ENCODE data around the gene NR2C2. TPM values are rescaled to one million over a fixed set of nuclear protein-coding genes. Genes with fewer than 3 reads are reported as not detected.

The NR2C2 gene
- total RNA-seq, 1 donor from 2014 or later, result 15.0 TPM

- H3K36me3 ChIP-seq (ENCODE audit: control insufficient read depth, insufficient read depth, low read length), result peaks cover 22% of the 10 kb centered on the region
- no peaks in the 10 kb centered on the region for H3K27me3 ChIP-seq (ENCODE audit: control insufficient read depth, insufficient read depth, low read length)
- H3K4me3 ChIP-seq (ENCODE audit: low read depth, low read length), result no peak overlapping the region
- DNase-seq (ENCODE audit: low read depth) (no peak), FAIRE-seq (no peak)
- no peak for TF ChIP-seq CTCF (IDR thresholded peaks at IDR 0.05; ENCODE audit: insufficient read depth, low read length, severe bottlenecking)
These were observed 127.1 kb downstream of the NR2C2 start for GRCh38 chr3:15074500-15074899.

GRCh38 chr3:15079091-15079490, 131.7 kb downstream of the NR2C2 start:
- no peak for TF ChIP-seq CTCF (IDR thresholded peaks at IDR 0.05; ENCODE audit: insufficient read depth, low read length, severe bottlenecking)
- H3K36me3 ChIP-seq (ENCODE audit: control insufficient read depth, insufficient read depth, low read length), result peaks cover 27% of the 10 kb centered on the region
- H3K4me3 ChIP-seq (ENCODE audit: low read depth, low read length), result no peak overlapping the region
- DNase-seq (ENCODE audit: low read depth) (no peak), FAIRE-seq (no peak)
- no peaks in the 10 kb centered on the region for H3K27me3 ChIP-seq (ENCODE audit: control insufficient read depth, insufficient read depth, low read length)

DNA sequence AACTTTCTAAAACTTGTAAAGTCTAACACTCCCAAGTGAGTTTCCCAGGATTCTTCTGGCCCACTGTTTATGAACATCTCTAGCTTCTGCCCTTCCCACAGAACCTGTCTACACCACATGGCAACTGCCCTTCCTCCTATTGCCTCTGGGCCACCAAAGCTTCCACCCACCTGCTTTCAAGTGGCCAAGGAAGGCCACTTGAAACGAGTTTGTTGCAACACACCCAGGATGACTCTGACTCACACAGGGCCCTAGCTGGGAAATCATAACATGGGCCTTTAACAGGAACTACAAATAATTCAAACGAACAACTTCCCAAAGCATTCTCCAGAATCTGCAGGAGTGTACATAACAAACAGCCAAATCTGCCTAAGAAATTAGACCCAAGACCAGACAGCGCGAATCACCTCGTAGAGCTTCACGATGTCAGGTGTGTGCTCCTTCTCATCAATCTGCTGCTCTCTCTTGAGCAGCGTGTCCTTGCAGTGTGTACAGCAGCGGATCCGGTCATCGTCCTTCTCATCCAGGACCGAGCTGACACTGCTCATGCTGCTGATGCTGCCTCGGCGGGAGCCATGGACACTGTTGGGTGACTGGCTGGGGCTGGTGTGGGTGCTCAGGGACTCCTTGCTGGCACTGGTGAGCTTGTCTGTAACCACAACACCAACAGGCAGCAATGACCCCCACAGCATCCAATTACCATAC, 134.7 kb downstream of the NR2C2 start:
- no peak for FAIRE-seq
- no peaks in the 10 kb centered on the region for H3K27me3 ChIP-seq (ENCODE audit: control insufficient read depth, insufficient read depth, low read length)
- H3K36me3 ChIP-seq (ENCODE audit: control insufficient read depth, insufficient read depth, low read length), result peaks cover 20% of the 10 kb centered on the region
- no peak overlapping the region for H3K4me3 ChIP-seq (ENCODE audit: low read depth, low read length)
- peak; percentile 61 for DNase-seq (ENCODE audit: low read depth)
- TF ChIP-seq CTCF (IDR thresholded peaks at IDR 0.05; ENCODE audit: insufficient read depth, low read length, severe bottlenecking), result no peak

DNA sequence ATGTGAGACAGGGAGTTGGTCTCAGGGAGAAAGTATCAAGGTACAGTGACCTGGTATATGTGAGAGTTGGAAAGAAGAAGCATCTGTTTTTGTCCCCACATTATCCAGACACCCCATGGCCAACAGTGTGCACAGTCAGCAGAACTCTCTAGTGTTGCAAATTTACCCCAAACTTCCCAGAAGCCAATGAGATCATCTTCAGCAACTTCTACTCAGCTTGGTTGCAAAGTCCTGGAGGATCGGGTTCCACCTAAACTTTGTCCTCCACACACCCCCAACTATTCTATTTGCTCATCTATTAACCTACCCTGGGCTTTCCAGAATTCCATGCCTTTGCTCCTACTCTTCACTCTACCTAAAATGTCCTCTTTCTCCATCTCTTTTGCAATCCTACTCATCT, 135.9 kb downstream of the NR2C2 start:
- no peak for TF ChIP-seq CTCF (IDR thresholded peaks at IDR 0.05; ENCODE audit: insufficient read depth, low read length, severe bottlenecking)
- FAIRE-seq (no peak), DNase-seq (ENCODE audit: low read depth) (no peak)
- Histone ChIP-seq H3K27me3 (ENCODE audit: control insufficient read depth, insufficient read depth, low read length) (no peaks in the 10 kb centered on the region), H3K4me3 (ENCODE audit: low read depth, low read length) (no peak overlapping the region), H3K36me3 (ENCODE audit: control insufficient read depth, insufficient read depth, low read length) (peaks cover 14% of the 10 kb centered on the region)

- TF ChIP-seq CTCF (IDR thresholded peaks at IDR 0.05; ENCODE audit: insufficient read depth, low read length, severe bottlenecking), result no peak
- FAIRE-seq, result no peak
- no peaks in the 10 kb centered on the region for H3K27me3 ChIP-seq (ENCODE audit: control insufficient read depth, insufficient read depth, low read length)
- peaks cover 17% of the 10 kb centered on the region for H3K36me3 ChIP-seq (ENCODE audit: control insufficient read depth, insufficient read depth, low read length)
- H3K4me3 ChIP-seq (ENCODE audit: low read depth, low read length), result no peak overlapping the region
- no peak for DNase-seq (ENCODE audit: low read depth)
These were observed 138.9 kb downstream of the NR2C2 start for GRCh38 chr3:15086263-15086662.

DNA sequence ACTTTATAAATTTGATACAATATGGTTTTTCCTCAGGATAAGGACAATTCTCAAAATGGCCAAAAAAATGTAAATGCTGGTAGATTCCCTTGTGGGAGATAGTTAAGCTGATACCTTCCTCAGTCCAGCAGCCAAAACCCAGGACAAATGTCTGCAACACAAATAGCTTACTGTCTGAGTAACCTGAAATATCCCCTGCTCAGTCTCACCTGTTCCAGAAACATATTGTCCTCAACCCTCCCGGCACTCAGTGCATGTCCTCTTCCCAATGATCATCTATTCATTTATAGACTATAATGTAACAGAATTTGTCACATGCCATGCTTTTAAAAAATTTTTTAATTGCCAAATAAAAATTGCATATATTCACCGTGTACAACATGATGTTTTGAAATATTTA, 139.3 kb downstream of the NR2C2 start:
- DNase-seq (ENCODE audit: low read depth), result no peak
- Histone ChIP-seq H3K27me3 (ENCODE audit: control insufficient read depth, insufficient read depth, low read length) (no peaks in the 10 kb centered on the region), H3K4me3 (ENCODE audit: low read depth, low read length) (no peak overlapping the region), H3K36me3 (ENCODE audit: control insufficient read depth, insufficient read depth, low read length) (peaks cover 19% of the 10 kb centered on the region)
- FAIRE-seq, result no peak
- TF ChIP-seq CTCF (IDR thresholded peaks at IDR 0.05; ENCODE audit: insufficient read depth, low read length, severe bottlenecking), result no peak

Data from bronchial epithelial cell (primary cell).